Measurements from ENCODE around the gene ANKRD44. TPM values are rescaled to one million over a fixed set of nuclear protein-coding genes. Genes with fewer than 3 reads are reported as not detected.
"Not testable (repeated sequence)": the region's sequence is repeated elsewhere in the genome, so short reads cannot be mapped to it uniquely, and the experiment has no call there.

Gene ANKRD44
- total and polyA plus RNA-seq, 7 donors = 0.35 to 9.3 (median 1.7) TPM

- intact Hi-C loops (cut with DNase I) = no loop called here
- no peak for DNase-seq
- WGBS, 3 donors = 54 to 68% (median 60%) methylated on average over 5 of the region's 5 CpGs
These were observed 38.3 kb upstream of the ANKRD44 start for GRCh38 chr2:197348721-197349360.

DNA sequence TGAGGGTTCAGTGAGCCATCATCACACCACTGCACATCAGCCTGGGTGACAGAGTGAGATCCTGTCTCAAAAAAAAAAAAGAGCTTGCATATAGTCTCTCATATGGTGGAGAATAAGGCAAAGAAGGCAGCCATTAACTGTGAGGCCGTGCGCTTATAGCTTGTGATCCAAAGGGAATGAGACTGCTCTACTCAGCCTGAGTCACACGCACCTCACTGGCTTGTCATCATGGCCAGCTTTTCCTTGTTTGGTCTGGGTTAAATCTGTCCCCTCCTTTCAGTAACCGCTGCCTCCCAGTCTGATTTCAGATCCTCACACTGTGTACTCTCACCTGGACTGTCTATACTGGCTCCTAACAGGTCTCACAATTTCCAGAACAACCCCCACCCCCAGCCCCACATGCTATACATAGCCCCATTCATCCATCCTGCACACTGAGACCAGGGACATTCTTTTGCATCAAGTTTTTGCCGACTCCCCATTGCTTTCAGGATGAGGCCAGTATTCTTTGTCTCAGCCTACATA, 35.3 kb upstream of the ANKRD44 start:
- intact Hi-C loops (cut with DNase I) = no loop called here

More at GRCh38 chr2:197348721-197349360, 38.3 kb upstream of the ANKRD44 start:
- Histone ChIP-seq H3K4me1 (no peaks in the 10 kb centered on the region), H3K36me3 (ENCODE audit: insufficient read depth in 1 of 2, low read depth in 1 of 2) (no peaks in the 10 kb centered on the region), H3K9me3 (no peaks in the 10 kb centered on the region), H3K27ac (no peak overlapping the region), H3K4me3 (no peak overlapping the region), H3K27me3 (ENCODE audit: insufficient read depth in 3 of 3, low read length in 2 of 3) (no peaks in the 10 kb centered on the region)
- no peak for ATAC-seq
- TF ChIP-seq CTCF (IDR thresholded peaks at IDR 0.05) = no peak

DNA sequence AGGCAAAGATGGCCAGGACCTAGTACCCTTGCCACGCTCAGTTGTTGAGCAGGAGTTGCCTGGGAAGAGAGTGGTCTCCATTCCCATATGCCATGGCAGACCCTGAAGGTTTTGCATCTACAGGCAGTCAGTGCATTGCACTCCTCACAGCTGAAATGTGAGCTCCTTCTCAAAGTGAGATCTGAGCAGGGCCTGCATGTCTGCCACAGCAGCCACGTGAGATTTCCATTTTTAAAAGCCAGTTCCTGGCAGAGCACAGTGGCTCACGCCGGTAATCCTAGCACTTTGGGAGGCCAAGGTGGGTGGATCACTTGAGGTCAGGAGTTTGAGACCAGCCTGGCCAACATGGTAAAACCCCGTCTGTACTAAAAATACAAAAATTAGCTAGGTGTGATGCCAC, 33.4 kb upstream of the ANKRD44 start:
- peak overlapping the region; percentile 65 for H3K27ac ChIP-seq
- H3K27me3 ChIP-seq (ENCODE audit: insufficient read depth in 3 of 3, low read length in 2 of 3); intact Hi-C loops (cut with DNase I); DNase-seq; H3K4me1 ChIP-seq; H3K4me3 ChIP-seq; H3K36me3 ChIP-seq (ENCODE audit: insufficient read depth in 1 of 2, low read depth in 1 of 2); H3K9me3 ChIP-seq: not testable (repeated sequence)
- ATAC-seq = peak in 3 of 4 donors; percentile 82 to 87 (median 86)
- 35 to 41% (median 39%) methylated on average over 5 of the region's 5 CpGs for WGBS, 3 donors

More for the DNA sequence above, 35.3 kb upstream of the ANKRD44 start:
- WGBS, 3 donors = 75 to 93% (median 81%) methylated on average over 5 of the region's 5 CpGs
- DNase-seq (no peak), ATAC-seq (peak in 3 of 4 donors; percentile 39 to 73 (median 65))
- H3K4me3 ChIP-seq = no peak overlapping the region
- H3K36me3 ChIP-seq (ENCODE audit: insufficient read depth in 1 of 2, low read depth in 1 of 2) = no peaks in the 10 kb centered on the region
- H3K9me3 ChIP-seq = no peaks in the 10 kb centered on the region
- no peak overlapping the region for H3K27ac ChIP-seq
- H3K4me1 ChIP-seq = no peaks in the 10 kb centered on the region
- no peaks in the 10 kb centered on the region for H3K27me3 ChIP-seq (ENCODE audit: insufficient read depth in 3 of 3, low read length in 2 of 3)
- TF ChIP-seq CTCF (IDR thresholded peaks at IDR 0.05) = no peak

DNA sequence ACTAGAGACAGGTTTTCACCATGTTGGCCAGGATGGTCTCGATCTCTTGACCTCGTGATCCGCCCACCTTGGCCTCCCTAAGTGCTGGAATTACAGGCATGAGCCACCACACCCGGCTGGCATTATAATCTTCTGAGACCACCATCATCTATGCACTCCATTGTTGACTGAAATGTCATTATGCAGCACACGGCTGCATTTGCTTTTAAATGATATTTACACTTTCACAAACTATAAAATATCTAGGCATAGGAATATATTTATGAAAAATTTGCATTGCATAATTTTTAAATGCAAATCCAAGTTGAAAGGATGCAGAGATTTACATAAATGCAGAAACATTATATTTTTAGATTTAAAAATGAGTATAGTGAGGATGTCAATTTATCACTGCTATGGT, 30.0 kb upstream of the ANKRD44 start:
- no peaks in the 10 kb centered on the region for H3K9me3 ChIP-seq
- H3K27ac ChIP-seq = no peak overlapping the region
- no peak overlapping the region for H3K4me3 ChIP-seq
- TF ChIP-seq CTCF (IDR thresholded peaks at IDR 0.05) = no peak
- ATAC-seq (no peak), DNase-seq (no peak)
- H3K27me3 ChIP-seq (ENCODE audit: insufficient read depth in 3 of 3, low read length in 2 of 3) = no peaks in the 10 kb centered on the region
- no peaks in the 10 kb centered on the region for H3K36me3 ChIP-seq (ENCODE audit: insufficient read depth in 1 of 2, low read depth in 1 of 2)
- WGBS, 3 donors = 88 to 89% (median 88%) methylated on average over 5 of the region's 5 CpGs
- intact Hi-C loops (cut with DNase I) = no loop called here
- no peaks in the 10 kb centered on the region for H3K4me1 ChIP-seq

- no peaks in the 10 kb centered on the region for H3K27me3 ChIP-seq (ENCODE audit: insufficient read depth in 3 of 3, low read length in 2 of 3)
- no peak for TF ChIP-seq CTCF (IDR thresholded peaks at IDR 0.05)
- no peaks in the 10 kb centered on the region for H3K4me1 ChIP-seq
- ATAC-seq = no peak
- no peak overlapping the region for H3K27ac ChIP-seq
- no peak for DNase-seq
- H3K9me3 ChIP-seq = no peaks in the 10 kb centered on the region
- WGBS, 3 donors = 50 to 62% (median 54%) methylated on average over 7 of the region's 7 CpGs
- intact Hi-C loops (cut with DNase I) = no loop called here
- no peaks in the 10 kb centered on the region for H3K36me3 ChIP-seq (ENCODE audit: insufficient read depth in 1 of 2, low read depth in 1 of 2)
- no peak overlapping the region for H3K4me3 ChIP-seq
These were observed 29.1 kb upstream of the ANKRD44 start for GRCh38 chr2:197339496-197340220.
